ENCODE measurements around the gene MCMBP.

DNA sequence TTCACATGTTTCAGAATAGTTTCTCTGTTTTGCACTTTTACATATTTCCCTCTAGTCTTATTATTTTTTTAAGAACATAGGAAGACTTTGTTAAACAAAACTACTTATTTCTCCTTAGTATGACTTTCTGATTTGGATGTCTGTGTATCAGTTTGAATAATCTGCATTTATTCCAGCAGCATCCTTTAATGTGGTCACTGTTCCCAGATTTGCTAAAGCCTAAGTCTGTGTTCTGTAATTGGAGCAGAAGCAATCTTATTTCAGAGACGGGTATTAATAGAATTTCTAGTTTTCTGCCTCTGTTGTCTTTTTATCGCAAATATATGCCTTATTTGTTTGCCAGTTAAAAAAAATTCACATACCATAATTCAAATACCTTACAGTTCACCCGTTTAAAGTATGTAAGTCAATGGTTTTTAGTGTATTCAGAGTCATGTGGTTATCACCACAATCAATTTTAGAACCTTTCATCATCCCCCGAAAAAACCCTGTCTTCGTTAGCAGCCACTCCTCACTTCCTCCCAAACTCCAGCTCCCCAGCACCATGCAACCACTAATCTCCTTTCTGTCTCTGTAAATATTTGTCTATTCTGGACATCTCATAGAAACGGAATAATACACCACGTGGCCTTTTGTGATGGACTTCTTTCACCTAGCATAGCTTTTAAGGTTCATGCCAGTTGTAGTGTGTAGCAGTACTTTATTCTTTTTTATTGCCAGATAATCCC is 88.1 kb downstream of the MCMBP start:
- TF ChIP-seq, protein P1, sequence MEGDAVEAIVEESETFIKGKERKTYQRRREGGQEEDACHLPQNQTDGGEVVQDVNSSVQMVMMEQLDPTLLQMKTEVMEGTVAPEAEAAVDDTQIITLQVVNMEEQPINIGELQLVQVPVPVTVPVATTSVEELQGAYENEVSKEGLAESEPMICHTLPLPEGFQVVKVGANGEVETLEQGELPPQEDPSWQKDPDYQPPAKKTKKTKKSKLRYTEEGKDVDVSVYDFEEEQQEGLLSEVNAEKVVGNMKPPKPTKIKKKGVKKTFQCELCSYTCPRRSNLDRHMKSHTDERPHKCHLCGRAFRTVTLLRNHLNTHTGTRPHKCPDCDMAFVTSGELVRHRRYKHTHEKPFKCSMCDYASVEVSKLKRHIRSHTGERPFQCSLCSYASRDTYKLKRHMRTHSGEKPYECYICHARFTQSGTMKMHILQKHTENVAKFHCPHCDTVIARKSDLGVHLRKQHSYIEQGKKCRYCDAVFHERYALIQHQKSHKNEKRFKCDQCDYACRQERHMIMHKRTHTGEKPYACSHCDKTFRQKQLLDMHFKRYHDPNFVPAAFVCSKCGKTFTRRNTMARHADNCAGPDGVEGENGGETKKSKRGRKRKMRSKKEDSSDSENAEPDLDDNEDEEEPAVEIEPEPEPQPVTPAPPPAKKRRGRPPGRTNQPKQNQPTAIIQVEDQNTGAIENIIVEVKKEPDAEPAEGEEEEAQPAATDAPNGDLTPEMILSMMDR (IDR thresholded peaks at IDR 0.05 in 2 of 3, conservative IDR thresholded peaks at IDR 0.05 in 1 of 3; ENCODE audit: borderline replicate concordance in 1 of 3, insufficient read depth in 1 of 3, low read depth in 2 of 3, low read length in 2 of 3), result no peak
- TF ChIP-seq EZH2phosphoT487 (IDR thresholded peaks at IDR 0.05; ENCODE audit: borderline replicate concordance), result no peak
- TF ChIP-seq, protein P2, sequence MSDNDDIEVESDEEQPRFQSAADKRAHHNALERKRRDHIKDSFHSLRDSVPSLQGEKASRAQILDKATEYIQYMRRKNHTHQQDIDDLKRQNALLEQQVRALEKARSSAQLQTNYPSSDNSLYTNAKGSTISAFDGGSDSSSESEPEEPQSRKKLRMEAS (IDR thresholded peaks at IDR 0.05), result no peak
